Body of pancreas (tissue), 4 donors: ENCODE results near the gene HS3ST4.

Experiments used
- POLR2A ChIP-seq, 3 donors: fragments of 450-650 bp; IDR thresholded peaks; one replicate each; pipeline ENCODE4 v1.6.1; 2016; ENCODE audit warnings: antibody characterized with exemption in 3 of 3, mild to moderate bottlenecking in 2 of 3
- TF ChIP-seq, protein P1 (sequence below), 7 experiments: fragments of 450-650 bp in 4 of 7; fragments of 200-600 bp in 3 of 7; sonication (generic) in 3 of 7; IDR thresholded peaks; one replicate each; pipeline ENCODE4 v1.5.1; 2016 to 2019; ENCODE audit warnings: antibody characterized with exemption in 7 of 7

DNA sequence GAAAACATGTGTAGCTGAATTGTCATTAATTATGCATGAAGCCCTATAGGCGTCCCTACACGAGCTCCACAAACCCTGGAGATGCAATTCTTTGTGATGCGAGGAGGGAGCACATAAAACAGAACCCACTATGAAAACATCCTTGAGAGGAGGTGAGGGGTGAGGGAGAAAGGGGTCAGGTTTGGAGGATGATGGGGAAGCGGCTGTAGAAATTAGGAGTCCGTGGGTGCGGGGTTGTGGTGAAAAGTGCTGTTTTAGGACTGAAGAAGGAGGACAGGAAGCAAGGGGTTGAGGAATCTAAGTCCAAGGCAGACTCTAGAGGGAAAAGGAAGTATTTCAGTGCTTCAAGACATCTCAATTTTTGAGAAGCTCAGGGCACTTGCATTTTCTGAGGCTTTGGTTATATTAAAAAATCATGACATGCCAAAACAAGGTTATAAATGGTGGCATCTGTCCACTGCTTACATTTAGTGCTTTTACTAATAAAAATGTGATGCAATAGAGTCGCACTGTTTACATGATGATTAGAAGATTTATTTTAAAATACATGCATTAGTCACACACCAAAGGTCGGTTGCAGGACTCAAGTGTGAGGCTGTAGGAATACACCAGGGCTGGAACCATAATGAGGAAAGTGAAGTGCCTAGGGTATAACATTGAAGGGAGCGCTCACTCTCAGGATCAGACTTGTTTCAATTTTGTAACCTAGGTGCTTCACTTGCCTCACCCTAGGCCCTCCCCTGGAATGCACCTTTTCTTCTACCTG is 379.5 kb downstream of the HS3ST4 start:
- TF ChIP-seq, protein P1, sequence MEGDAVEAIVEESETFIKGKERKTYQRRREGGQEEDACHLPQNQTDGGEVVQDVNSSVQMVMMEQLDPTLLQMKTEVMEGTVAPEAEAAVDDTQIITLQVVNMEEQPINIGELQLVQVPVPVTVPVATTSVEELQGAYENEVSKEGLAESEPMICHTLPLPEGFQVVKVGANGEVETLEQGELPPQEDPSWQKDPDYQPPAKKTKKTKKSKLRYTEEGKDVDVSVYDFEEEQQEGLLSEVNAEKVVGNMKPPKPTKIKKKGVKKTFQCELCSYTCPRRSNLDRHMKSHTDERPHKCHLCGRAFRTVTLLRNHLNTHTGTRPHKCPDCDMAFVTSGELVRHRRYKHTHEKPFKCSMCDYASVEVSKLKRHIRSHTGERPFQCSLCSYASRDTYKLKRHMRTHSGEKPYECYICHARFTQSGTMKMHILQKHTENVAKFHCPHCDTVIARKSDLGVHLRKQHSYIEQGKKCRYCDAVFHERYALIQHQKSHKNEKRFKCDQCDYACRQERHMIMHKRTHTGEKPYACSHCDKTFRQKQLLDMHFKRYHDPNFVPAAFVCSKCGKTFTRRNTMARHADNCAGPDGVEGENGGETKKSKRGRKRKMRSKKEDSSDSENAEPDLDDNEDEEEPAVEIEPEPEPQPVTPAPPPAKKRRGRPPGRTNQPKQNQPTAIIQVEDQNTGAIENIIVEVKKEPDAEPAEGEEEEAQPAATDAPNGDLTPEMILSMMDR (IDR thresholded peaks at IDR 0.05): no peak
- TF ChIP-seq POLR2A (IDR thresholded peaks at IDR 0.05): no peak
